Measurements from ENCODE around the gene ELANE.

- no peak for TF ChIP-seq POU6F1 (CRISPR knock-in tag; IDR thresholded peaks at IDR 0.05; ENCODE audit: borderline replicate concordance, low read depth)
- TF ChIP-seq OSR1 (CRISPR knock-in tag; IDR thresholded peaks at IDR 0.05) = no peak
- TF ChIP-seq CREB5 (CRISPR knock-in tag; IDR thresholded peaks at IDR 0.05; ENCODE audit: low read depth) = no peak
- no peak for TF ChIP-seq ZFP30 (CRISPR knock-in tag; IDR thresholded peaks at IDR 0.05)
- TF ChIP-seq ZNF70 (CRISPR knock-in tag; IDR thresholded peaks at IDR 0.05) = no peak
- TF ChIP-seq CSRNP3 (CRISPR knock-in tag; IDR thresholded peaks at IDR 0.05) = no peak
- no peak for TF ChIP-seq ARNTL (CRISPR knock-in tag; IDR thresholded peaks at IDR 0.05; ENCODE audit: borderline replicate concordance, low read depth)
Measured at GRCh38 chr19:844546-844971, 7.5 kb upstream of the ELANE start.

Measured in SK-N-SH treated with all-trans-retinoic acid at 6 μM for 48 hours (cell line).